Activated CD4-positive, alpha-beta T cell treated with anti-CD3 and anti-CD28 coated beads for 24 hours (primary cell): ENCODE results near the gene HIGD2A.
"Not testable (repeated sequence)": the region's sequence is repeated elsewhere in the genome, so short reads cannot be mapped to it uniquely, and the experiment has no call there.

ENCODE experiments used
- DNase-seq, 2 donors: peaks; one replicate each; pipeline ENCODE4 v3.0.0-alpha.2; 2020; ENCODE audit warnings: low read depth in 2 of 2

Gene HIGD2A

GRCh38 chr5:176394881-176395675, 6.5 kb downstream of the HIGD2A start:
- DNase-seq, result no peak

DNA sequence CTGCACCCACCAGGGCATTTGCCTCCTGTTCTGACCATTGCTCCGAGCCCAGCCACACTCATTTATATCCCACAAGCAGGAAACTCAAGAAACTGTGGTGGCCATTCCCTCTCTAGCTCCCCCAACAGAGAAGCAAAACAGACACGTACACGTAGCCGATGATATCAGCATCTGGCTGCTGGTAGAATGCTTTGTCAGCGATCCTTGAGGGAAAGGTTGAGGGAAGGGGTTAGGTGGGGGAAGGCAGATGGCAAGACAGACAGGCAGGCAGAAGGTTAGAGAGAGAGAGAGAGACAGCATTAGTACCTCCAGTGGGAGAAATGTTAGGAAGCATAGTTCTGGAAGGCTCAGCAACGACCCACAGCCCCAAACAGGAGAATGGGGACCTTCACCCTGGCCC, 7.8 kb downstream of the HIGD2A start:
- no peak for DNase-seq

DNA sequence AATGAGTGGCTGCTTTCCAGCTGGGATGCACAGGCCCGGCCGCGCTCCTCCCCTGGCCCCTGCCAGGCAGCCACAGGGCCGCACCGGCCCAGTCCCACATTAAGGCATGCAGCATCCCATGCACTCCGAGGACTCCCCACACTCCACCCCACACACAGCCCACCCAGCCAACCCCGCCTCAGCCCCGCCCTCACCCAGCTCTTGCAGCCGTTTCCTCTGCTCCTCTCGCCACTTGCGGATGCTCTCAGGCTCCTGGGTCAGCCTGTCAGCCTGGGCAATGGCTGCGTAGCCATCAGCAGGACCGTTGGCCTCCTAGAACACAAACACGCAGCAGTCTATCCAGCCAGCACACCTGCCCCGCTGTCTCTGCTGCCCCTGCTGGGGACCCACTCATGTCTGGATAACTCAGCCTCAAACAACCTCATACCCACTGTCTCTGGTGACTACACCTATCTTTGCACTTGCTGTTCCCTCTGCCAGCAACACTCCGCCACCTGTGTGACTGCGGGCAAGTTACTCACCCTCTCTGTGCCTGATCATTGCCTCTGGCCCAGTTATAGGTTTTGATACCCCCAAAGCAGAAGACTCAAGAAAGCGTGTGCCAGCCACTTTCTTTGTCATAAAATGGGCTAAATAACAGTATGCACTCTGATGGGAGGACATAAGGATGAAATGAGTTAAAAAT, 9.3 kb downstream of the HIGD2A start:
- DNase-seq, result no peak

DNA sequence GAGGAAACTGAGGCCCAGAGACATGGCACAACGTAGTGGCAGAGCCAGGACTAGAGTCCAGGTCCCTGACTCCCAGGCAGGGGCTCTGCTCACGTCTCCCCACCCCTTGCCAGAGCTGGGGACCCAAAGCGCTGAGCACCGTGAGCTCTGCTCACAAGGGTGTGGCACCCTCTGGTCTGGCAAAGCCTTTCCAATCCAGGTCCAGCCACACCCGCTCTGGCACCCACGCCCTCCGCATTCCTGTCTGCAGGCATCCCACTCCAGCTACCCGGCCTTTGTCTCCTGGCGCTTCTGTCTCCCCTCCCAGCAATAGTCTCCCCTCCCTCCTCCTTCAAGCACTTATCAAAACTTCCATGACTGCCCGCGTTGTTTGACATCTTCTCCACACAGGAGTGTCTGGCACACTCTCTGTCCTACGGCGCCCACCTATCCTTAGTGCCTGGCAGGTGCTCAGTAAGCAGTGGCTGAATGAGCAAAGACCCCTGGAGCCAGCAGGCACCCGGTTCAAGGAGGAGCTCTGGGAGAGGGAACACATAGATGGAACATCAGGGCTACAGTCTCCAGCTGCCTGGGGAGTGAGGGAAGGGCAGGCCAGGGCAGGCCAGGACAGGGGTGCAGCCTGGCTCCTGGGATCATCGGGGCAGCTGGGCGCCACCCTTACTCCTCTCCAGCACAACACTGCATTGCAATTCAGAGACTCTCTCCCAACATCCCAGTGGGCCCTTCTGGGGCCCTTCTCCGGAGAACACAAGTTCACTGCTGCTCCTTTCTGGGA, 12.0 kb downstream of the HIGD2A start:
- DNase-seq, result no peak

DNA sequence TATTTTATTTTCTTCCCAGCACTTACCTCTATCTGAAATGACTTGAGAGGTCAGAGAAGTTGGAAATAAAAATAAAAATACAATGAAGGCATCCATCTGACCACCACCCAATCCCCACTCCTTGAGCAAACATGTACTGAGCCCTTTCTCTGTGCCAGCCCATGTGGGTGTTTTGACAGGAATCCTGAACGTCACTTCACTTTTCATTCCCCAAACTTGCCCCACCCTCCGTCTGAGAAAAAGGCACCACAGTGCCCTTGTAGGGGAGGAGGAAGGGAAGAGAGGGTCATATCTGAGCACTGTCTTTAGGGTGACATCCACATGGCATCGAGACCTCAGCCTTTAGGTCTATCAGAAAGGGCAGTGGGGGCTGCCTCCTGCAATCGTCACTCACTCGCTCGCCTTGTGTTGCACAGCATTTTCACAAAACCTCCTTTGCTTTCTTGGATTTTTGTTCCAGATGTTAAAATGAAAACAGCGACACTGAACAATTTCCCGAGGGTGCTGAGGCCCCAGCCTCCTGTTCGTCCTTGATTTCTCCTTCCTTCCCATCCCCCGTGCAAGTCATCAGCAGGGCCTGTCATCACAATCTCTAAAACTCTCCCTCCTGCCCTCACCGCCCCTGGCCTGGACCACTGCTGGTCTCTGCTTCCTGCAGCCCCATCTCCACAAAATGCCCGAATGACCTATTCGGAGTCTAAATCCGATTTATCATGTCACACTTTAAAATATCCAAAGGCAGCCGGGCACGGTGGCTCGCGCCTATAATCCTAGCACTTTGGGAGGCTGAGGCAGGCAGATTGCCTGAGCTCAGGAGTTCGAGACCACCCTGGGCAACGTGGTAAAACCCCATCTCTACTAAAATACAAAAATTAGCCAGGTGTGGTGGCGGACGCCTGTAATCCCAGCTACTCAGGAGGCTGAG, 13.0 kb downstream of the HIGD2A start:
- DNase-seq, result no peak

GRCh38 chr5:176405656-176406435, 17.3 kb downstream of the HIGD2A start:
- DNase-seq, result no peak

GRCh38 chr5:176406436-176407052, 18.0 kb downstream of the HIGD2A start:
- DNase-seq, result no peak

GRCh38 chr5:176407456-176408251, 19.1 kb downstream of the HIGD2A start:
- DNase-seq, result no peak

- DNase-seq, result not testable (repeated sequence)
These were observed 19.7 kb downstream of the HIGD2A start for GRCh38 chr5:176408252-176408573.

DNA sequence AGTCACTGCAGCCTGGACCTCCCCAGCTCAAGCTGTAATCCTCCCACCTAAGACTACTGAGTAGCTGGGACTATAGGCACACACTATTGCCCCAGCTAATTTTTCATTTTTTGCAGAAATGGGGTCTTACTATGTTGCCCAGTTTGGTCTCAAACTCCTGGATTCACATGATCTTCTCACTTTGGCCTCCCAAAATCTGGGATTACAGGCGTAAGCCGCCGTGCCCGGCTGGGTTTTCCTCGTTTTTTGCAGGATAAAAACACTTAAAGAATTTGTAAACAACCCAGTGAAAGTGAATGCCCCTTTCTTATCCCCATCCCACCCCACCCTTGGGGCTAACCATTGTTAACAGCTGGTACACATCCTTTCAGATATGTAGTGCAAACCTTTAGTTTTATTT, 20.0 kb downstream of the HIGD2A start:
- no peak for DNase-seq

DNA sequence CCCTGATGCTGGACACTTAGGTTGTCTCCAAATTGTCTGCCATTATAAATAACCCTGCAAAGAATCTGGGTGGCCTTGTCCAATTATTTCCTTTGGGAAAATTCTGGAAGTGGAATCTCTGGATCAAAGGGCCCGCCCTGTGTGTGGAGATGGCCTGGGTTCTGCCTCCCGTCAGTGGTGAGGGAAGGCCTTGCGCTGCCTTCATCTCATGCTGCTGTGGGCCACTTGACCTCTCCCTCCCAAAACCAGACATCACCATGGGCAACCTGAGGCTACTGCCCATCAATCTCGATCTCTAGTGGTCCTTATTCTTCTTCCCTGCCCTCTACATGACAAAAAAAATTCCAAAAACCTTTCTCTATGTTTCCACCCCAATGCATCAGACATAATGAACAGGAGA, 21.2 kb downstream of the HIGD2A start:
- no peak for DNase-seq

DNA sequence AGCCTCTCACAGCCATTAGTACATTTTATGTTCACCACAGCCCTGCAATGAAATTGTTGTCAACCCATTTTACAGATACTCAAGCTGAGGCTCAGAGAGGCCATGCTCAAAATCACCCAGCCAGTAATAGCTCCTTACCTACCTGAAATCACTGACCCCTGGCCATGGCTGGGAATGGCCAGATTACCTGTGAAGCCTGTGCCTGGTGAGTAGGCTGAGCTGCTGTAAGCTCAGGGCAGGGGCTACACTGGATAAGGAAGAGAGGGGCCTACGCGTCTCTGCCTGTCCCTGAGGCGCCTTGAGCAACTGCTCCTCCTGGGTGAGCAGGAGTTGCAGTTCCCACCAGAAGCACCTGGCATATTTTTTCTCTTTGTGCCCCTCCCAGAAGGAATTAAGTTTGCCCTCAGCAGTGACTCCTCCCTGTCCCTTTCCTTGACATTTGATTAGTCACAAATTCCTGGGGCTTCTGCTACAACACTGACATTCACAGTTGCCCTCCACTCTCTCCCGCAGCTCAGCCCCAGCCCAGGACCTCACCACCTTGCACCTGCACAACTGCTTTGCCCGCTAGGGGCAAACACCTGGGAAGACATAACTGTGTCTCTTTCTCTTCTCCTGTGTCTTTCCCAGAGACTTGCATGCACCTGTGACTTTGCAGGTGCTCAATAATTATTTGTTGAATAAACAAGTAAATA, 22.1 kb downstream of the HIGD2A start:
- DNase-seq, result no peak

- no peak for DNase-seq
These were observed 24.1 kb downstream of the HIGD2A start for GRCh38 chr5:176412517-176413254.

DNA sequence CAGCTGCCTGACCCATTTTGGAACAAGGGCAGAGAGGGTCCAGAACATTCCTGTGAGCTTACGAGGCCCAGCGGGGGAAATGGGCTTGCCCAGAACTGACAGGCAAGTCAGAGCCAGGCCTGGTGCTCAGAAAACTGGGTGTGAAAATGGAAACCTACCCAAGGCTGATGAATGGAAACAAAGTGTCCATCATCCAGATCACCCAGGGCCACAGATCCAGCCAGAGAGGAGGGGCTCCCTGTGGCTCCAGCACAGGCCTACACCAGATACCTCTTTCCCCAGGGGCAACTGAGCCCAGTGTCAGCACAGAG, 24.7 kb downstream of the HIGD2A start:
- DNase-seq, result no peak

GRCh38 chr5:176413709-176414191, 25.2 kb downstream of the HIGD2A start:
- DNase-seq, result no peak

- no peak for DNase-seq
These were observed 26.2 kb downstream of the HIGD2A start for GRCh38 chr5:176414704-176415103.

- DNase-seq, result no peak
These were observed 26.8 kb downstream of the HIGD2A start for GRCh38 chr5:176415240-176415951.
